Muscle layer of duodenum (tissue), 2 donors: ENCODE results near the gene CFAP54.
"Not testable (repeated sequence)": the region's sequence is repeated elsewhere in the genome, so short reads cannot be mapped to it uniquely, and the experiment has no call there.

Experiments
- H3K27ac ChIP-seq: one replicate; pipeline ENCODE4 v1.7.0; 2013; ENCODE audit warnings: mild to moderate bottlenecking, low read length
- H3K27me3 ChIP-seq: one replicate; pipeline ENCODE4 v1.7.0; 2013; ENCODE audit warnings: low read depth, mild to moderate bottlenecking, control low read depth, low read length
- H3K36me3 ChIP-seq, 2 donors: one replicate each; pipeline ENCODE4 v1.7.0; 2013; ENCODE audit warnings: low read length in 2 of 2, control low read depth in 1 of 2, mild to moderate bottlenecking in 1 of 2; ENCODE audit not compliant: insufficient read depth in 2 of 2, control insufficient read depth in 1 of 2
- H3K4me1 ChIP-seq, 2 donors: one replicate each; pipeline ENCODE4 v1.7.0; 2013; ENCODE audit warnings: low read length in 2 of 2, mild to moderate bottlenecking in 2 of 2, control low read depth in 1 of 2, moderate library complexity in 1 of 2; ENCODE audit not compliant: insufficient read depth in 2 of 2, control insufficient read depth in 1 of 2
- H3K4me3 ChIP-seq, 2 donors: one replicate each; pipeline ENCODE4 v1.7.0; 2013; ENCODE audit warnings: low read length in 2 of 2, low read depth in 1 of 2, mild to moderate bottlenecking in 1 of 2
- H3K9me3 ChIP-seq, 2 donors: one replicate each; pipeline ENCODE4 v1.7.0; 2013; ENCODE audit warnings: low read length in 2 of 2, control low read depth in 1 of 2, mild to moderate bottlenecking in 1 of 2; ENCODE audit not compliant: control insufficient read depth in 1 of 2
- donor health status: healthy.

CFAP54 gene

GRCh38 chr12:96478011-96478410 is 11.4 kb upstream of the CFAP54 start:
- H3K36me3 ChIP-seq: no peaks in the 10 kb centered on the region
- H3K4me1 ChIP-seq: no peaks in the 10 kb centered on the region
- no peak overlapping the region for H3K27ac ChIP-seq
- H3K9me3 ChIP-seq: no peaks in the 10 kb centered on the region
- no peak overlapping the region for H3K4me3 ChIP-seq
- H3K27me3 ChIP-seq: no peaks in the 10 kb centered on the region

- H3K4me1 ChIP-seq: no peaks in the 10 kb centered on the region
- no peak overlapping the region for H3K27ac ChIP-seq
- H3K36me3 ChIP-seq: no peaks in the 10 kb centered on the region
- no peaks in the 10 kb centered on the region for H3K9me3 ChIP-seq
- H3K27me3 ChIP-seq: no peaks in the 10 kb centered on the region
- H3K4me3 ChIP-seq: no peak overlapping the region
These were observed 7.3 kb upstream of the CFAP54 start for GRCh38 chr12:96482086-96482485.

- no peaks in the 10 kb centered on the region for H3K4me1 ChIP-seq
- H3K27me3 ChIP-seq: no peaks in the 10 kb centered on the region
- no peak overlapping the region for H3K27ac ChIP-seq
- H3K4me3 ChIP-seq: no peak overlapping the region
- no peaks in the 10 kb centered on the region for H3K36me3 ChIP-seq
- H3K9me3 ChIP-seq: no peaks in the 10 kb centered on the region
These were observed 6.3 kb upstream of the CFAP54 start for GRCh38 chr12:96483116-96483515.

- Histone ChIP-seq H3K27me3 (no peaks in the 10 kb centered on the region), H3K4me3 (no peak overlapping the region), H3K27ac (no peak overlapping the region), H3K36me3 (no peaks in the 10 kb centered on the region), H3K4me1 (no peaks in the 10 kb centered on the region), H3K9me3 (no peaks in the 10 kb centered on the region)
These were observed 2.4 kb upstream of the CFAP54 start for GRCh38 chr12:96486751-96487613.

- H3K27me3 ChIP-seq: no peaks in the 10 kb centered on the region
- no peaks in the 10 kb centered on the region for H3K9me3 ChIP-seq
- H3K4me3 ChIP-seq: no peak overlapping the region
- H3K36me3 ChIP-seq: no peaks in the 10 kb centered on the region
- no peak overlapping the region for H3K27ac ChIP-seq
- H3K4me1 ChIP-seq: no peaks in the 10 kb centered on the region
These were observed 1.7 kb upstream of the CFAP54 start for GRCh38 chr12:96487634-96488033.

- H3K4me1 ChIP-seq: no peaks in the 10 kb centered on the region
- H3K9me3 ChIP-seq: no peaks in the 10 kb centered on the region
- no peaks in the 10 kb centered on the region for H3K36me3 ChIP-seq
- H3K4me3 ChIP-seq: no peak overlapping the region
- no peak overlapping the region for H3K27ac ChIP-seq
- H3K27me3 ChIP-seq: no peaks in the 10 kb centered on the region
These were observed 3.7 kb downstream of the CFAP54 start for GRCh38 chr12:96493106-96493505.

- not testable (repeated sequence) for H3K9me3 ChIP-seq, H3K4me3 ChIP-seq, H3K4me1 ChIP-seq, H3K36me3 ChIP-seq, H3K27ac ChIP-seq, H3K27me3 ChIP-seq
These were observed 4.8 kb downstream of the CFAP54 start for GRCh38 chr12:96494154-96494553.

GRCh38 chr12:96495155-96495554 is 5.8 kb downstream of the CFAP54 start:
- no peak overlapping the region for H3K27ac ChIP-seq
- no peaks in the 10 kb centered on the region for H3K36me3 ChIP-seq
- no peaks in the 10 kb centered on the region for H3K9me3 ChIP-seq
- H3K4me1 ChIP-seq: no peaks in the 10 kb centered on the region
- no peaks in the 10 kb centered on the region for H3K27me3 ChIP-seq
- no peak overlapping the region for H3K4me3 ChIP-seq

GRCh38 chr12:96495841-96496545 is 6.6 kb downstream of the CFAP54 start:
- H3K36me3 ChIP-seq: no peaks in the 10 kb centered on the region
- H3K9me3 ChIP-seq: no peaks in the 10 kb centered on the region
- no peak overlapping the region for H3K27ac ChIP-seq
- H3K27me3 ChIP-seq: no peaks in the 10 kb centered on the region
- no peak overlapping the region for H3K4me3 ChIP-seq
- no peaks in the 10 kb centered on the region for H3K4me1 ChIP-seq

- Histone ChIP-seq H3K4me1 (peaks cover 6 to 9% of the 10 kb centered on the region in 2 donors), H3K27ac (no peak overlapping the region), H3K27me3 (no peaks in the 10 kb centered on the region), H3K36me3 (no peaks in the 10 kb centered on the region), H3K9me3 (no peaks in the 10 kb centered on the region), H3K4me3 (no peak overlapping the region)
These were observed 7.6 kb downstream of the CFAP54 start for GRCh38 chr12:96496944-96497343.

GRCh38 chr12:96497855-96498254 is 8.5 kb downstream of the CFAP54 start:
- Histone ChIP-seq H3K27ac (no peak overlapping the region), H3K36me3 (no peaks in the 10 kb centered on the region), H3K4me3 (no peak overlapping the region), H3K27me3 (no peaks in the 10 kb centered on the region), H3K4me1 (peaks cover 10 to 12% of the 10 kb centered on the region in 2 donors), H3K9me3 (no peaks in the 10 kb centered on the region)
